WTC11 (cell line): ENCODE measurements around the gene DOK1.

Source experiments
- TEAD1 ChIP-seq: sonication (generic); formaldehyde crosslinking; IDR thresholded peaks from 2 replicates; pipeline ENCODE4 v1.8.0; 2022; ENCODE audit warnings: mild to moderate bottlenecking, missing genetic modification reagents
- TEAD4 ChIP-seq: sonication (generic); formaldehyde crosslinking; IDR thresholded peaks from 2 replicates; pipeline ENCODE4 v1.8.0; 2022; ENCODE audit warnings: mild to moderate bottlenecking, missing genetic modification reagents
- TF ChIP-seq, protein P1 (sequence below): fragments of 200-600 bp; IDR thresholded peaks from 2 replicates; pipeline ENCODE4 v1.8.0; 2022; ENCODE audit warnings: antibody characterized with exemption
- TF ChIP-seq, protein P2 (sequence below): sonication (generic); formaldehyde crosslinking; IDR thresholded peaks from 2 replicates; pipeline ENCODE4 v1.8.1; 2022; ENCODE audit warnings: mild to moderate bottlenecking, missing genetic modification reagents, moderate library complexity, borderline replicate concordance
- TF ChIP-seq, protein P3 (sequence below): fragments of 250-450 bp; sonication (Bioruptor Pico); IDR thresholded peaks from 2 replicates; pipeline ENCODE4 v2.1.2; 2022; ENCODE audit warnings: mild to moderate bottlenecking, moderate library complexity
- TF ChIP-seq, protein P4 (sequence below): sonication (generic); formaldehyde crosslinking; IDR thresholded peaks from 2 replicates; pipeline ENCODE4 v1.8.0; 2022; ENCODE audit warnings: mild to moderate bottlenecking, missing genetic modification reagents

DNA sequence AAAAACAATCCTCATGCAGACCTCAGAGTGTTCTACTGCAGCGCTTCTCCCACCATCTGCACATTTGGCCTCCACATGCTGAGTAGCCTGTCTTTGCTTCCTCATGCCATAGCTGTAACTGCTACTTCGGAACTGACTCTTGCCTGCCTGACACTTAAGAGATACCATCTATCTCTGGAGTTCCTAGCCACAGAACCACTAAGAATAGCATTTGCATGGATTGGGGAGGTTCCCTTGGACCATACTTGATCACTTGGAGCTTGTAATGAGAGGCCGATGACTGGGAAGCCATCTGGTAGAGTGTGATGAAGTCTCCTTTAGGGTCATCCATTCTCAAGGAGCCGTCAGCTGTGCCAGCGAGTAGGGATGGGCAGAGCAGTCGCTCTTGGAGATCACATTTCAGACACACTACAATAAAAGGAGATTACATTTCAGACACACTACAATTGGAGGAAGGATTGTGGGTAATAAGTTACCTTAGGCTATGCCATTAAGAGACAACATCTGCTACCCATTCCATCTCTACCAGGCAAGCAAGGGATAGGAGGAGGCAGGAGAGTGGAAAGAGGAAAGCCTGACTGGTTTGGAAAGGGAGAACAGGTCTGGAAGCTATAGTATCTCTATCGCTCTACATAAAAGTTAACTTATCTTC, 21.8 kb downstream of the DOK1 start:
- TF ChIP-seq, protein P1, sequence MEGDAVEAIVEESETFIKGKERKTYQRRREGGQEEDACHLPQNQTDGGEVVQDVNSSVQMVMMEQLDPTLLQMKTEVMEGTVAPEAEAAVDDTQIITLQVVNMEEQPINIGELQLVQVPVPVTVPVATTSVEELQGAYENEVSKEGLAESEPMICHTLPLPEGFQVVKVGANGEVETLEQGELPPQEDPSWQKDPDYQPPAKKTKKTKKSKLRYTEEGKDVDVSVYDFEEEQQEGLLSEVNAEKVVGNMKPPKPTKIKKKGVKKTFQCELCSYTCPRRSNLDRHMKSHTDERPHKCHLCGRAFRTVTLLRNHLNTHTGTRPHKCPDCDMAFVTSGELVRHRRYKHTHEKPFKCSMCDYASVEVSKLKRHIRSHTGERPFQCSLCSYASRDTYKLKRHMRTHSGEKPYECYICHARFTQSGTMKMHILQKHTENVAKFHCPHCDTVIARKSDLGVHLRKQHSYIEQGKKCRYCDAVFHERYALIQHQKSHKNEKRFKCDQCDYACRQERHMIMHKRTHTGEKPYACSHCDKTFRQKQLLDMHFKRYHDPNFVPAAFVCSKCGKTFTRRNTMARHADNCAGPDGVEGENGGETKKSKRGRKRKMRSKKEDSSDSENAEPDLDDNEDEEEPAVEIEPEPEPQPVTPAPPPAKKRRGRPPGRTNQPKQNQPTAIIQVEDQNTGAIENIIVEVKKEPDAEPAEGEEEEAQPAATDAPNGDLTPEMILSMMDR, result no peak
- TF ChIP-seq, protein P2, sequence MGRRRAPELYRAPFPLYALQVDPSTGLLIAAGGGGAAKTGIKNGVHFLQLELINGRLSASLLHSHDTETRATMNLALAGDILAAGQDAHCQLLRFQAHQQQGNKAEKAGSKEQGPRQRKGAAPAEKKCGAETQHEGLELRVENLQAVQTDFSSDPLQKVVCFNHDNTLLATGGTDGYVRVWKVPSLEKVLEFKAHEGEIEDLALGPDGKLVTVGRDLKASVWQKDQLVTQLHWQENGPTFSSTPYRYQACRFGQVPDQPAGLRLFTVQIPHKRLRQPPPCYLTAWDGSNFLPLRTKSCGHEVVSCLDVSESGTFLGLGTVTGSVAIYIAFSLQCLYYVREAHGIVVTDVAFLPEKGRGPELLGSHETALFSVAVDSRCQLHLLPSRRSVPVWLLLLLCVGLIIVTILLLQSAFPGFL (CRISPR knock-in tag), result no peak
- TF ChIP-seq, protein P3, sequence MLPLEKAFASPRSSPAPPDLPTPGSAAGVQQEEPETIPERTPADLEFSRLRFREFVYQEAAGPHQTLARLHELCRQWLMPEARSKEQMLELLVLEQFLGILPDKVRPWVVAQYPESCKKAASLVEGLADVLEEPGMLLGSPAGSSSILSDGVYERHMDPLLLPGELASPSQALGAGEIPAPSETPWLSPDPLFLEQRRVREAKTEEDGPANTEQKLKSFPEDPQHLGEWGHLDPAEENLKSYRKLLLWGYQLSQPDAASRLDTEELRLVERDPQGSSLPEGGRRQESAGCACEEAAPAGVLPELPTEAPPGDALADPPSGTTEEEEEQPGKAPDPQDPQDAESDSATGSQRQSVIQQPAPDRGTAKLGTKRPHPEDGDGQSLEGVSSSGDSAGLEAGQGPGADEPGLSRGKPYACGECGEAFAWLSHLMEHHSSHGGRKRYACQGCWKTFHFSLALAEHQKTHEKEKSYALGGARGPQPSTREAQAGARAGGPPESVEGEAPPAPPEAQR (CRISPR knock-in tag), result no peak
- no peak for TF ChIP-seq TEAD4 (CRISPR knock-in tag)
- TF ChIP-seq, protein P4, sequence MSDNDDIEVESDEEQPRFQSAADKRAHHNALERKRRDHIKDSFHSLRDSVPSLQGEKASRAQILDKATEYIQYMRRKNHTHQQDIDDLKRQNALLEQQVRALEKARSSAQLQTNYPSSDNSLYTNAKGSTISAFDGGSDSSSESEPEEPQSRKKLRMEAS, result no peak
- no peak for TF ChIP-seq TEAD1 (CRISPR knock-in tag)
